NCI-H1048 (cell line): ENCODE results near the gene TBCD.

Source experiments
- DNase-seq: peaks from one replicate; lab custom pipeline; 2025; lab: John Stamatoyannopoulos, UW

TBCD gene

DNA sequence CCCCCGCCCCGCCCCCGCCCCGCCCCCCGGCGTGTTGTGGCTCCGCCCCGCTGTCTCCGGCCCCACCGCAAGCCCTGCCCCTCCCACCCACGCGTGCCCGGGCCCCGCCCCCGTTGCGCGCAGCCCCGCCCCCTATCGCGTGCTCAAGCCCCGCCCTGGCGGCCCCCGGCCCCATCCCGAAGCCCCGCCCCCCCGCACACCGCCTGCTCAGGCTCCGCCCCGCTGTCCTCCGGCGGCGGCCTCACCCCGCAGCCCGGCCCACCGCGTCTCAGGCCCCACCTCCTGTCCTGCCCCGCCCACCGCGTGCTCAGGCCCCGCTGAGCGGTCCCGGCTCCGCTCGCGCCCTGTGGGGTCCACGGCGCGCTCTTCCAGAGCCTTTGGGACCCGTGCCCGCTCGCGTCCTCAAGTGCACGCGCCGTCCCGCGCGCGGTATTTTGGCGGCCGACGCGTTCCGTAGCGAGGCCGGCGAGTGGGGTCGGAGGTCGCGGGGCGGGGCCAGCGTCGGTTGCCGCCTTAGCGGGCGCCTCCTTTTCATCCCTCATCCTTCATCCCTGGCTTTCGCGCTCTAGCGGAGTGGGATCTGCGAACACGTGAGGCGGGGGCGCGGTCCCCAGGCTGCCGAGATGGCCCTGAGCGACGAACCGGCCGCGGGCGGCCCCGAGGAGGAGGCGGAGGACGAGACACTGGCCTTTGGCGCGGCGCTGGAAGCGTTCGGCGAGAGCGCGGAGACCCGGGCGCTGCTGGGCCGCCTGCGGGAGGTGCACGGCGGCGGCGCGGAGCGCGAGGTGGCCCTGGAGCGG, at the start of gene TBCD:
Gene TBCD, plus strand, starts transcription at position 495 of the 800 bp plus-strand sequence. Its CDS starts 129 bp downstream, at position 624.
- DNase-seq: peak; percentile 91

DNA sequence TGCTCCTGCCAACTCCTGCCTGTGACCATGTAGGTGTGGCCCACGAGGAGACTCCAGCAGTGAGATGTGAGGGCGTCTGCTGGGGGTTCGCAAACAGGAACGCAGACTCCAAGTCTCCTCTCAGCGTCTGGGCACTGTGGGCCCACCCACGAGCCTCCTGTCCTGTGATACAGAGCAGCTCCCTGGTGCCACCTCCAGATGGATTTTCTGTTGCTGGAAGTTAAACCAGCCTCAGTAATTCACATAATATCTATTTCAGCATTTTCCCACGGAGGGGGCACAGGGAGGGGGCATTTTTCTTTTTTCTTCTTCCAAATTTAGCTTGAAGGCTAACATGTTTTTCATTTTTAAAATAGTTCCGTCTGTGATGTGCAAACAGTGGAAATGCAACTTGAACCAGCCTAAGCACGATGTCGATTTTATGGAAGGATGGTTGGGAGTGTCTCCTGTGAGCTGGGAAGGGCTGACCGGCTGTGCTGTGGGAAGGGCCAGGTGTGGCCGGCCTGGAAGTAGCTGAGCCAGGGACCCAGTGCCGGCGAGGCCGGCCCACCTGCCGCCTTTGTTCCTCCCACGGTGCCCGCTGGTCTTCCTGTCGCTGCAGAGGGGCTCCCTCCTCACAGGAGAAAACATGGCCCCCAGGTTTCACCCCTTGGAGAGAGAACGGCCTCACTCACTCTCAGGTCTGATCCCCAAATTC, 49.5 kb upstream of the TBCD start:
- DNase-seq: no peak

DNA sequence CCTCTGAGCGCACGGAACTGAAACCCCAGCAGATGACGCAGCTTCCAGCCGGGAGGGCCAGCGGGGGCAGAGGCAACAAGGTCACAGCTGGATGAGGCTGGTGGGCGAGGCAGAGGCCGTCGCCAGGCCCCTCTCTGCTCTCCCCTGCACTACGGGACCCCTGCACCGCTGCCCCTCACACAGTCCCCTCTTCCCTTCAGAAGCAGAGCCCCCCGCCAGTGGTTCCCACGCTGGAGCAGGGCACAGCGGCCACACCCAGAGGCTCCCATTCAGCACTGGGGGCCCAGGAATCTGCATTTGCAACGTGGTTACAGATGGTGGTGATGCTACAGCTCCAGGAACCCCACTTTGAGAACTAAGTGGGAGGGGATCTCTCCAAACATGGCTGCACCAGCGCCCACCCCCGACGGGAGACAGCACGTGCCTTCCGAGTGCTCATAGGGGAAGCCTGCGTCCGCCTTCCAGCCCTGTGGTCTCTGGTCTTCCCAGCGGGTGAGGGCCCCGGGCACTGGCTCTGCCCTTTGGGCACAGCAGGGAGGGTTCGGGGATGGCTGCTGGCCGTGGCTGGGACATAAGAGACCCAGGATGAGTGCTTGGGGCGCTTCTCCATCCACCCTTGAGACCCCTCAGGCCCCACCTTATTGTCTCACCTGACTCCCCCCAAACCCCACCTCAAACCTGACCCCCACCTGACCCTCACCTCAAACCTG, 48.7 kb upstream of the TBCD start:
- no peak for DNase-seq

DNA sequence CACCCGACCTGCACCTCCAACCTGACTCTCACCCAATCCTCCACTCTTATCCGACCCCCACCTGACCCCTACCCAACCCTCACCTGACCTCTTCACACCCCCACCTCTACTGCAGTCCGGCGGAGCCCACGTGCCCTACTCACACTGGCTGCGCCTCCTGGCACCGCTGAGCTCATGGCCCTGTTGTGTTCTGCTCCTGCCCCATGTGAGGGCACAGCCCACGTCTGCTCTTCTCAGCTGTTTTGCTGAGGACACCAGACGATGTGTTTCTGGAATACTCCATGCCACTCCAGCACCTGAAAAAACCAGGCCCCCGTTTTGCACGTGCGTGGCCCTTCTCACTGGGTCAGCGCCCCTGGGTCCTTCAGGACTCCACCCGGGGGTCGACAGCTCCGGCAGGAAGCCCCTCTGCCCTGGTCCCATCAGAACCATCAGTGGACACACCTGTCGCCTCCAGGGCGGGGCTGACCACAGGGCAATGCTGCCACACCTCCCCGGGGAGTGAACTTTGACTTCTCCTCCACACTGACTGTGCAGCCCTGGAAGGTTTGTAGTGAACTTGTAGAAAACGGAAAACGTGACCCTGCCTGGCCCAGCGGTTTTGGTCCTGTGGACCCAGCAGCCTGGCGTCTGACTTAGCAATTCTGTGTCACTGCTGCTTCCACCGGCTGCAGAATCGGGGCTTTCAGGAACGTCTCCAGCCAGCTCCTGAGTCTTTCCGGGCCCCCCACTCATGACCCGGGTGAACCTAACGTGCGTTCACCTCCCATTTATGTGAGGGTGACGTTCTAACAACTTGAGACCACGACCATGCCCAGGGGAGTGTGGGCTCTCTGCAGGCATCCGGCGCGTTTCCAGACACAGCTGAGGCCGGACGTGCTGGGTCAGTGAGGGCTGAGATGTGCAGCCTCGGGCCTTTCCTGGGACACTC, 47.7 kb upstream of the TBCD start:
- no peak for DNase-seq

DNA sequence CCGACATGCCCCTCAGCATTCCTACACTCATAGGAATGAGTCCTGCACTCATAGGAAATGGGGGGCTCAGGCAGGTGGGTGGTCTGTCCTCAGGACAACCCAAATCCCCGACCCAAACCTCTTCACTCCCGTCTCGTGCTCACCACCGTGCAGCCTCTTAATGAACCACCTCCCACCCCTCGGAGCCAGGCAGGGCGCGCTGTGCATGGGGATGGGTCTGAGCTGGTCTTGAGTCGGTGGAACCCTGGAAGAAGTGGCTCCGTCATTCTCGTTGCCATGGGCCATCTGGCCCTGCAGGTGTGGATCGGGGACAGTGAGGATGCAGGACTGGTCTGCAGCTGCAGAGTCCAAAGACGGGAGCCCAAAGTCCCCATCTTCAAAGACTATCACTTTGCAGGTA, 47.0 kb upstream of the TBCD start:
- no peak for DNase-seq

DNA sequence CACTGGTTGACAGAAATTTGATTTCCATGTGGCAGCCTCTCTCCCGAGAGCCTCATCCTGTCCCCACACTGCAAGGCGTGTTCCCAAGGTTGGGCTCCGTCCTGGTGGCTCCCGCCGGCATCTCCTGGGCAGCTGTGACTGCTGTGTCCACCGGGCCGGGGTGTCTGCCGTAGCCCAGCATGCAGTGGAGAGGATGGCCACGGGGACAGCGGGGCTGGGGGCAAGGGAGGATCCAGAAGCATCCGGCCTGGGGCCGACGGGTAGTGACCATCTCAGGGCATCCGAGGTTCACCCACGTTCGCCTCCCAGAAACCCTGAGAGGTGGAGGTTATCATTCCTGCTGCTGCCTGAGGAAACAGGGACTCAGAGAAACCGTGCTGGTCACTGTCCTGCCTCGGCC, 46.1 kb upstream of the TBCD start:
- no peak for DNase-seq

DNA sequence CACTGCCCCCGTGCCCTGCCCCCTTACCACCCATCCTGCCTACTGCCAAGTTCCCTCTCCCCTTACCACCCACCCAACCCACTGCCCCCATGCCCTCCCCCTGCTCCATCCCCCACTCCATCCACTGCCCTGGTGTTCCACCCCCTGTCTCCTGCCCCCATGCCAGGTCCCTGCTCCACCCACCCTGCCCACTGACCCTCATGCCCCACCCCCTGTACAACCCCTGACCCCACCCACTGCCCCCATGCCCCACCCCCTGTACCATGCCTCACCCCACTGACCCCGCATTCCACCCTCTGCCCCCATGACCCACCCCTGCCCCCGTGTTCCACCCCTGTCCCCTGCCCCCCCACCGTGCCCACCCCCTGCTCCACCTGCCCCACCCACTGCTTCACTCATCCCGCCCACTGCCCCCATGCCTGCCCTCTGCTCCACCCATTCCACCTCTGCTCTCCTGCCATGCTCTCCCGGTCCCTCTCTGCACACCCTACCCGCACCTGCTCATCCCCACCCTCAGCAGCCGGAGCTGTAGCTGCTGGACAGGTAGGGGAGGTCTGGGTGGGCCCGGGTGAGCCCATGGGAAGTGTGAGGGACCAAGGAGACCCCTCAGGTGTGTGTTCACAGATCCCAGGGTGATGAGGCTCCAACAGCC, 42.7 kb upstream of the TBCD start:
- DNase-seq: no peak

DNA sequence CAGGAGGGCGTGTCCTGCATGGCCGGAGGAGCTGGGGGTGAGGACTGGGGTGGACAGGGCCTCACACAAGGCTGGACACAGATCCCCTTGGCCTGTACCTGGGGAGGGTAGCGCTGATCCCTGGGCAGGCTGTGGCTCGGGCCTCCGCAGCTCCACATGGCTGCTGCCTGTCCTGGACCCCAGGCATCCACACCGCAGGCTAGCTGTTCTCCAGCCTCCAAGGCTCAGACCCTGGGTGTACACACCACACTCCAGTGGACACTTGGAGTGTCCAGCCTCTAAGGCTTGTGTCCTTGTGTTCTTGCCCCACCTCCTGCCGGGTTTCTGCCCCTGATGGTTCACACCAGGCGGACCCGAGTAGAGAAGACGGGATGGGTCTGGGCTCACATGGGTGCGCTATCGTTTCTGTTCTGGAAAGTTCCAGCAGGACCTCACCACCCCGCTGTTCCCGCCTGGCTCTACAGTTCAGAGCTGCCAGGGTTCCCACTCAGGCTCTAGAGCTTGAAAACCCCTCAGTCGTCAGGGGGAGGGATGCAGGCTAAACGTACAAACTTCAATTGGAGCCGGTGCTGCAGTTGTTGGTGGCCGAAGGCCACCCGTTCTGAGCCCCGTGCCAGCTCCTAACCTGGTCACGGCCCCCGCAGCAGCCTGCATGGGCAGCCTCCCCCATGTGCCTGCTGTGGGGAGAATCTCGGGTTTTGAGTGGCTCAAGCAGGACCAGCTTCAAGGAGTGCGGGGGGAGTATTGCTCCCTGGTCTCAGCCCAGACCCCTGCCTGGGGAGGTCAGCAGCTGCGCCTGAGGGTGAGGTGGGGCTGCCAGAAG, 42.0 kb upstream of the TBCD start:
- no peak for DNase-seq

DNA sequence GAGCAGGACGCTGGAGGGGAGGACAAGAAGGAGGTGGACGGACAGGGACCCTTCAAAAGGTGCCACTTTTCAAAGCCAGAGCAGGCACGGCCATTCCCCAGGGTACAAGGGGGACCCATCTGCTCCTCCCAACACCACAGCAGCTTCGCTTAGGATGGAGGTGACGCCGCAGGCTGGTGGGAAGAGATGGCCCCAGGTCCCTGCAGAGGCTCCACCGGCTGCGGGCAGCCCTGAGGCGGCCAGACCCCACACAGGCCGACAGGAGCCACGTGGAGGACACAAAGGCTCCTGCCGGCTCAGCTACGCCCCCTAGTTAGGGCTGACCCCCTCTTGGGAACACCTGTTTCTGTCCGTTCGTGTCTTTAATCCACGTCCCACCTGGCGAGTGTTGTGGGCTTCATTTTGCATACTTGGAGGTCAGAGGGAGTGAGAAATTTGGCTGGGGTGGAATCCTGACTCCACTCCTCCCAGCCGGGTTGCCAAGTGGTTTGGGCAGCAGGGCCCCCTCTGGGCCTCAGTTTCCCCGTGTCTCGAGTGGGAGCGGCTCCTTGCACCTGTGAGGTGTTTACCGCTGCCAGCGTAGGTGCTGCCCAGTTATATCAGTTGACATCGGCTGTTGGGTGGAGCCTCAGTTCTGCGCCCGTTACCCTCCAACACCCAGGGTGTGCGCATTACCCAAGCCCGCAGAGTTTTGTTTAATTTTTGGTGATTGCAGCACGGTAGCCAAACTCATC, 41.2 kb upstream of the TBCD start:
- DNase-seq: no peak

DNA sequence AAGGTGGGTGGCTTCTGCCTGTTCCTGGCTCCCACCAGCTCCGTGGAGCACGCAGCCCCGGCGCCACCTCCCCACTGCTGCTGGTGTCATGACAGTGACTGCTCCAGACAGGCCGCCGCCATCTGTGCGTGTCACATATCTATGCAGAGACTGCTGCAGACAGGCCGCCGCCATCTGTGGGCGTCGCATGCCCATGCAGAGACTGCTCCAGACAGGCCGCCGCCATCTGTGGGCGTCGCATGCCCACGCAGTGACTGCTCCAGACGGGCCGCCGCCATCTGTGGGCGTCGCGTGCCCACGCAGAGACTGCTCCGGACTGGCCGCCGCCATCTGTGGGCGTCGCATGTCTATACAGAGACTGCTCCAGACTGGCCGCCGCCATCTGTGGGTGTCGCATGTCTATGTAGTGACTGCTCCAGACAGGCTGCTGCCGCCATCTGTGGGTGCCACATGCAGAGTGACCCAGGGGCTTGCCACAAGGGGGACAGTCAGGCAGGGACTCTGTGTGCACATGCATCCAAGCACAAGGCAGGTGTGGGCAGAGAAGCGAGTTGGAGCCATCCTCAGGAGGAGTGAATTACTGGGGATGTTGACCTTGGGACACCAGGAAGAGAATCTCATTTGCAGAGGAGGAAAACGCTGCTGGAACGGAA, 38.7 kb upstream of the TBCD start:
- DNase-seq: no peak

DNA sequence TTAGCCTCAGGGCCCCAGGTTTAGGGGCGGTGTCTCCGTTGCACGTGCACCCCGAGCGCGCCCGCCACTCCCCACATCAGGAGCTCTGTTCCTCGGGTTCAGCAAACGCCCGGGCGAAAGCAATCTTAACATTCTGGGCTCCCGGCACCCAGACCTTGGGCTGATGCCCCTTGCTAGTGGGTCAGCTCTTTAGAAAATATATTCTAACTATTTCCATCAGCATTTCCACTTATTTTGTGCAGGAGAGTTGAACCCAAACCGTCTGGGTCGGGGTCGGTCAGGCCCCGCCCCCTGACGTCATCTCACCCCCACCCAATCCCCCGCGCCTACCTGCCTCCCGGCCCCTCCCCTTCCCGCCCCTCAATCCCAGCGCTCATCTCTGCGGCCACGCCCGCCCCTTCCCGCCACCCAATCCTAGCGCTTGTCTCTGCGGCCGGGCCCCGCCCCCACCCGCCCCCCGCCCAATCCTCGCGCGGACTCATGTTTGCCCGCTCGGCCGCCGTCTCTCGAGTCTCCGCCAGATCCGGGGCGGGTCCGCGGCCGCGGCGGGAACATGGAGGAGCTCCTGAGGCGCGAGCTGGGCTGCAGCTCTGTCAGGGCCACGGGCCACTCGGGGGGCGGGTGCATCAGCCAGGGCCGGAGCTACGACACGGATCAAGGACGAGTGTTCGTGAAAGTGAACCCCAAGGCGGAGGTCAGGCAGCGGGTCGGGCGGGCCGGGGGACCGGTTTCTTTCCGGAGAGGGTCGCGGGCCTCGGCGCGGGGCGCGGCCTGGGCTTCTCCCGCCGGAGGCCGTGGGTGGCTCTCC, 35.5 kb upstream of the TBCD start, which contains the start of gene FN3KRP:
Gene FN3KRP, plus strand, starts transcription at position 504 of the 808 bp plus-strand sequence. Its CDS starts 50 bp downstream, at position 554.
- peak; percentile 90 for DNase-seq

DNA sequence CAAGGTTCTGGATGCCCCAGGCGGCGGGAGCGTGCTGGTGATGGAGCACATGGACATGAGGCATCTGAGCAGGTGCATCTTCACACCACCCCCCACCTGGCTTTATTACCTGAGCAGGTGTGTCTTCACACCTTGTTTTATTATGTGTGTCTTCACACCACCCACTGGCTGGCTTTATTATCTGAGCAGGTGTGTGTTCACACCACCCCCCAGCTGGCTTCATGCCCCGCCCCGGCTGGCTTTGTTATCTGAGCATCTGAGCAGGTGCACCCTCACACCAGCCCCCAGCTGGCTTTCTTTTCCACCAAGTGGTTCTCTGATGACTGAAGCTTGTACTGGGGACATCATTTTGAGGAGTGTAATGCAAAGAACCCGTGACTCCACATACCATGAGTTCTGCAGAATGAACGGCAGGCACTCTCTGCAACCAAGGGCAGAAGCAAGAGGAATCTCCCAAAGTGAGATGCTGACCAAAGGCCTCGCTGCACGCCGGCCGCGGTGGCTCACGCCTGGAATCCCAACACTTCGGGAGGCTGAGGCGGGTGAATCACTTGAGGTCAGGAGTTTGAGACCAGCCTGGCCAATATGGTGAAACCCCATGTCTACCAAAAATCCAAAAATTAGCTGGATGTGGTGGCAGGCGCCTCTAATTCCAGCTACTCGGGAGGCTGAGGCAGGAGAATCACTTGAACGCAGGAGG, 32.7 kb upstream of the TBCD start:
- no peak for DNase-seq

DNA sequence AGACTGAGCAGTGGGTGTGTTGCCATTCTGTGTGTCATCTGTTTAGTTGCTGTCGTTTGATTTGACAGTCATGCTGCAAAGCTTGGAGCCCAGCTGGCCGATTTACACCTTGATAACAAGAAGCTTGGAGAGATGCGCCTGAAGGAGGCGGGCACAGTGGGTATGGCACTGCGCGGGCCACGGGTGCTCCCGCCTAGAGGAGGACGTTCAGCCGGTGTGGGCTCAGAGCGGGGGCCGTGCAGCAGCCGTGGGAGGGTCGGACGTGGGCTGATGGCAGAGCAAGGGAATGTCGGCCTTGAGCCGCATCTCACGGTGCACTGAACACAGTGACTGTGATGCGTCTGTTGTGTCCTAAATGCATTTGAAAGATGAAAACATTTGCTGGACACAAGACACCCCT, 31.7 kb upstream of the TBCD start:
- no peak for DNase-seq

DNA sequence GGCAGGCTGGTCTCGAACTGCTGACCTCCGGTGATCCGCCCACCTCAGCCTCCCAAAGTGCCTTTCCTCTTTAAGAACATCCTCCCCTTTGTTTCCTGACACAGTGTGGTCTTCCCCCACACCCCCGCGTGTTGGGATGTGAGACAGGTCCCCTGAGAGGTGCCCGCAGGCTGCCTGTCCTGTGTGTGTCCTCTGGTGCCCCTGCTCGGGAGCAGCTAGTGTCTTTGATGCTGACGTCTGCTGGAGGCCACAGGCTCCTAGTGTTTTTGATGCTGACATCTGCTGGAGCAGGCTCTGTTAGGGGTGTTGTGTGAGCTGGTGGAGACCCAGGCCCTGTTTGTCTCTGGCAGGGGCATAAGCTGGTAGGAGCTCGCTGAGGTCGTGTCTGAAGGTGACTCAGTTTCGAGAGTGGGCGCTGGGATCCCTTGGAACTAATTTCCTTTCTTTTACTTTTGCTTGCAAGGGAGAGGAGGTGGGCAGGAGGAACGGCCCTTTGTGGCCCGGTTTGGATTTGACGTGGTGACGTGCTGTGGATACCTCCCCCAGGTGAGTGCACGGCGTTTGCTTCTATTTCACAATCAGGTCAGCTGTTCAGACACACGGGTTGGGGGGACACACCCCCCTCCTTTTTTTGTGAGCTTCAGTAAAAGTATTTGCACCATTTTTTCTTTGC, 29.4 kb upstream of the TBCD start:
- DNase-seq: no peak

DNA sequence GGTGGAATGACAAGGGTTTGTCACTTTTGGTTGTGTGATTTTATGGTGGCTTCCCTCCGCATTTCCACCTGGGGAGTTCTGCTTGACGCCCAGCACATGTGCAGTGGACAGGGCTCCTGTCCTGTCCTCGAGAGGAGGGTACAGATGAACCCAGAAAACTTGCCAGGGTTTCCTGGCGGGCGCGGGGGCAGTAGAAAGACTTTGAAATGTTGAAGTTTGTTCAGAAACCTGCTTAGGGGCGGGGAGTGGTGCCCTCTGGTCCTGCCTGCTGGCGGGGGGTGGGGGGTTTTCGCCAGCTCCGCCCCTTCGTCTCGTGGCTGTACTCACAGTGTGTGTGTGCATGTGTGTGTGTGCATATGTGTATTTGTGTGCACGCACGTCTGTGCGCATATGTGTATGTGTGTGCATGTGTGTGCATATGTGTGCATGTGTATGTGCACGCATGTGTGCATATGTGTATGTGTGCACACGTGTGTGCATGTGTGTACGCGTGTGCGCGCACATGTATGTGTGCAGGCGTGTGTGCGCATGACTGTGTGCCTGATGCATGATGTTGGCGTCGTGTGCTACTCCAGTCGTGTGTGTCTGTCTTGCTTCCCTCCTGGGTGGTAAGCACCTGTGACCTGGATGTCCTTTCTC, 28.6 kb upstream of the TBCD start:
- DNase-seq: no peak

DNA sequence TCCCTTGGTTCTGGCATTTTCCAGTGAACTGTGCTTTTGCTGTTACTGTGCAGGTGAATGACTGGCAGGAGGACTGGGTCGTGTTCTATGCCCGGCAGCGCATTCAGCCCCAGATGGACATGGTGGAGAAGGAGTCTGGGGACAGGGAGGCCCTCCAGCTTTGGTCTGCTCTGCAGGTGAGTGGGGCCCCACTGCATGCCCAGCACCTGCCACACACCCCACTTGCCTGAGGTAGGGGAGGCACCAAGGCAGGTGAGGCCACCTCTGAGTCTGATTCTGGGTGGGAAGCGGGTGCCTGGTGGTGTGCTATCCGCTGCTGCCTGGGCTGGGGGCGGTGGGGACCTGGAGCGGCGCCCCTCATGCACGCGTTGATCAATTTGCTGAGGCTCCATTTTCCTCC, 25.4 kb upstream of the TBCD start:
- no peak for DNase-seq
